Smooth muscle cell (in vitro differentiated cells): Measurements from ENCODE around the gene CAPN3. TPM values are rescaled to one million over a fixed set of nuclear protein-coding genes. Genes with fewer than 3 reads are reported as not detected.

Source experiments
- DNase-seq: peaks from one replicate; lab custom pipeline; 2025; ENCODE audit not compliant: unreplicated experiment; lab: John Stamatoyannopoulos, UW
- H2AFZ ChIP-seq: fragments of 200-600 bp; sonication (generic); 2 replicates; pipeline ENCODE4 v1.6.0; 2016; ENCODE audit warnings: antibody characterized with exemption, low read depth, mild to moderate bottlenecking
- H3F3A ChIP-seq: fragments of 200-600 bp; sonication (generic); 2 replicates; pipeline ENCODE4 v1.6.0; 2017; ENCODE audit warnings: antibody characterized with exemption, low read depth
- H3K27ac ChIP-seq: fragments of 200-600 bp; sonication (generic); 2 replicates; pipeline ENCODE4 v1.5.1; 2016; ENCODE audit warnings: low read depth, mild to moderate bottlenecking
- H3K27me3 ChIP-seq: fragments of 200-600 bp; sonication (generic); 2 replicates; pipeline ENCODE4 v1.6.1; 2016; ENCODE audit warnings: low read depth, mild to moderate bottlenecking
- H3K36me3 ChIP-seq: fragments of 200-600 bp; sonication (generic); 2 replicates; pipeline ENCODE4 v1.5.1; 2016; ENCODE audit warnings: low read depth
- H3K4me1 ChIP-seq: fragments of 200-600 bp; sonication (generic); 2 replicates; pipeline ENCODE4 v1.5.1; 2016; ENCODE audit warnings: low read depth
- H3K4me2 ChIP-seq: fragments of 200-600 bp; sonication (generic); 2 replicates; pipeline ENCODE4 v1.6.0; 2016; ENCODE audit warnings: mild to moderate bottlenecking
- H3K4me3 ChIP-seq: fragments of 200-600 bp; sonication (generic); 2 replicates; pipeline ENCODE4 v1.5.1; 2016; ENCODE audit warnings: mild to moderate bottlenecking
- H3K79me2 ChIP-seq: fragments of 200-600 bp; sonication (generic); 2 replicates; pipeline ENCODE4 v1.6.0; 2016; ENCODE audit warnings: low read depth, mild to moderate bottlenecking
- H3K9ac ChIP-seq: fragments of 200-600 bp; sonication (generic); 2 replicates; pipeline ENCODE4 v1.6.0; 2016; ENCODE audit warnings: low read depth
- H3K9me3 ChIP-seq: fragments of 200-600 bp; sonication (generic); replicated peaks from 2 replicates; pipeline ENCODE4 v1.5.1; 2016; ENCODE audit warnings: low read depth
- H4K20me1 ChIP-seq: fragments of 200-600 bp; sonication (generic); 2 replicates; pipeline ENCODE4 v1.6.0; 2016; ENCODE audit warnings: low read depth
- CTCF ChIP-seq: fragments of 200-600 bp; sonication (generic); IDR thresholded peaks from 2 replicates; pipeline ENCODE4 v1.5.1; 2017; ENCODE audit warnings: borderline replicate concordance, mild to moderate bottlenecking, antibody characterized with exemption; ENCODE audit not compliant: insufficient read depth, poor library complexity, severe bottlenecking
- WGBS: methylation state at CpG from one replicate; pipeline ENCODE4 v1.1.7; 2016; ENCODE audit warnings: low lambda C conversion rate; 5-methylcytosine and 5-hydroxymethylcytosine counted together
- polyA plus RNA-seq: library from polyadenylated mRNA; unstranded; fragments of >200 nt; fragmentation: Nextera tagmentation; extraction: Ambion mirVana; gene quantifications from 2 replicates; pipeline ENCODE4 v1.2.1, GENCODE V29; 2016
- small RNA-seq: library from RNA; depleted of rRNA; stranded (forward); fragments of <200 nt; gene quantifications from one replicate; pipeline ENCODE3, GENCODE V24; 2014
- total RNA-seq: library from RNA; depleted of rRNA; stranded (reverse); fragments of >200 nt; gene quantifications from 2 replicates; pipeline ENCODE4 v1.2.3, GENCODE V29; 2014

The CAPN3 gene
- total and polyA plus RNA-seq, 2 experiments from 2014 or later, result 0.25 to 1.6 TPM

GRCh38 chr15:42457445-42458442 is 98.4 kb downstream of the CAPN3 start:
- H3K27ac ChIP-seq, result peak overlapping the region; percentile 99
- H3K9me3 ChIP-seq, result no peaks in the 10 kb centered on the region
- peak overlapping the region; percentile 83 for H3K4me2 ChIP-seq
- peak overlapping the region; percentile 89 for H3K9ac ChIP-seq
- H3F3A ChIP-seq, result peaks cover 16% of the 10 kb centered on the region
- DNase-seq, result peak; percentile 9
- peak overlapping the region; percentile 30 for H3K4me3 ChIP-seq
- H3K79me2 ChIP-seq, result peaks cover 14% of the 10 kb centered on the region
- no peak for TF ChIP-seq CTCF
- peaks cover 17% of the 10 kb centered on the region for H4K20me1 ChIP-seq
- H3K36me3 ChIP-seq, result no peaks in the 10 kb centered on the region
- 33% methylated on average over 8 of the region's 8 CpGs for WGBS
- no peak overlapping the region for H2AFZ ChIP-seq
- H3K4me1 ChIP-seq, result peaks cover 25% of the 10 kb centered on the region
- no peaks in the 10 kb centered on the region for H3K27me3 ChIP-seq

- no peaks in the 10 kb centered on the region for H3K27me3 ChIP-seq
- 69% methylated on average over 3 of the region's 3 CpGs for WGBS
- H2AFZ ChIP-seq, result no peak overlapping the region
- H3K4me1 ChIP-seq, result peaks cover 20% of the 10 kb centered on the region
- H3K36me3 ChIP-seq, result peaks cover 5% of the 10 kb centered on the region
- DNase-seq, result no peak
- peaks cover 16% of the 10 kb centered on the region for H3F3A ChIP-seq
- H3K79me2 ChIP-seq, result peaks cover 14% of the 10 kb centered on the region
- peak overlapping the region; percentile 0 for H3K4me2 ChIP-seq
- no peak overlapping the region for H3K9ac ChIP-seq
- no peak overlapping the region for H3K4me3 ChIP-seq
- peak overlapping the region; percentile 33 for H3K27ac ChIP-seq
- no peaks in the 10 kb centered on the region for H3K9me3 ChIP-seq
- no peak for TF ChIP-seq CTCF
- peaks cover 14% of the 10 kb centered on the region for H4K20me1 ChIP-seq
Observed at GRCh38 chr15:42461261-42461660, 102.0 kb downstream of the CAPN3 start.

Small RNA genes within 50 kb of the gene (small RNA-seq; reads per million reads assigned to genes)
- gene RNU6-188P, result not detected

Other genes with a start within 250 kb of the CAPN3 start
- gene PLA2G4F, start 202.9 kb upstream of the CAPN3 start, total RNA-seq, result 1.3 and 2.4 TPM in 2 replicates
- gene PLA2G4F, start 202.9 kb upstream of the CAPN3 start, polyA plus RNA-seq, result 0.46 and 1.5 TPM in 2 replicates
- 41.2 and 78.4 TPM in 2 replicates for gene VPS39, start 151.2 kb upstream of the CAPN3 start, total RNA-seq
- gene VPS39, start 151.2 kb upstream of the CAPN3 start, polyA plus RNA-seq, result 35.0 and 36.4 TPM in 2 replicates
- gene GANC, start 86.3 kb upstream of the CAPN3 start, total RNA-seq, result 12.6 and 18.9 TPM in 2 replicates
- 9.8 and 13.1 TPM in 2 replicates for gene GANC, start 86.3 kb upstream of the CAPN3 start, polyA plus RNA-seq
- 82.3 and 118 TPM in 2 replicates for gene TMEM87A, start 86.1 kb upstream of the CAPN3 start, total RNA-seq
- gene TMEM87A, start 86.1 kb upstream of the CAPN3 start, polyA plus RNA-seq, result 51.6 and 59.9 TPM in 2 replicates
- gene ZNF106, start 131.6 kb downstream of the CAPN3 start, total RNA-seq, result 27.2 and 57.9 TPM in 2 replicates
- gene ZNF106, start 131.6 kb downstream of the CAPN3 start, polyA plus RNA-seq, result 24.5 and 35.7 TPM in 2 replicates
- 78.7 and 91.9 TPM in 2 replicates for gene SNAP23, start 136.1 kb downstream of the CAPN3 start, total RNA-seq
- gene SNAP23, start 136.1 kb downstream of the CAPN3 start, polyA plus RNA-seq, result 71.8 and 73.8 TPM in 2 replicates
- gene LRRC57, start 189.3 kb downstream of the CAPN3 start, total RNA-seq, result 16.0 and 25.1 TPM in 2 replicates
- 11.0 and 13.4 TPM in 2 replicates for gene LRRC57, start 189.3 kb downstream of the CAPN3 start, polyA plus RNA-seq
- 46.5 and 88.4 TPM in 2 replicates for gene HAUS2, start 189.3 kb downstream of the CAPN3 start, total RNA-seq
- gene HAUS2, start 189.3 kb downstream of the CAPN3 start, polyA plus RNA-seq, result 18.4 and 18.6 TPM in 2 replicates
- gene STARD9, start 216.1 kb downstream of the CAPN3 start, total RNA-seq, result 6.3 and 6.6 TPM in 2 replicates
- 1.6 TPM in 2 replicates for gene STARD9, start 216.1 kb downstream of the CAPN3 start, polyA plus RNA-seq